ENCODE measurements around the gene NNAT.

GRCh38 chr20:37570419-37570818, 49.4 kb downstream of the NNAT start:
- TF ChIP-seq CTCF (IDR thresholded peaks at IDR 0.05) (no peak), POLR2A (IDR thresholded peaks at IDR 0.05) (no peak)

Data from Peyer's patch (tissue), 4 donors.